ENCODE data around the gene SYNC. TPM values are rescaled to one million over a fixed set of nuclear protein-coding genes. Genes with fewer than 3 reads are reported as not detected.
"Not testable (repeated sequence)": the region's sequence is repeated elsewhere in the genome, so short reads cannot be mapped to it uniquely, and the experiment has no call there.

Gene SYNC
- total and polyA plus RNA-seq, 12 donors: 3.2 to 35.4 (median 6.8) TPM

DNA sequence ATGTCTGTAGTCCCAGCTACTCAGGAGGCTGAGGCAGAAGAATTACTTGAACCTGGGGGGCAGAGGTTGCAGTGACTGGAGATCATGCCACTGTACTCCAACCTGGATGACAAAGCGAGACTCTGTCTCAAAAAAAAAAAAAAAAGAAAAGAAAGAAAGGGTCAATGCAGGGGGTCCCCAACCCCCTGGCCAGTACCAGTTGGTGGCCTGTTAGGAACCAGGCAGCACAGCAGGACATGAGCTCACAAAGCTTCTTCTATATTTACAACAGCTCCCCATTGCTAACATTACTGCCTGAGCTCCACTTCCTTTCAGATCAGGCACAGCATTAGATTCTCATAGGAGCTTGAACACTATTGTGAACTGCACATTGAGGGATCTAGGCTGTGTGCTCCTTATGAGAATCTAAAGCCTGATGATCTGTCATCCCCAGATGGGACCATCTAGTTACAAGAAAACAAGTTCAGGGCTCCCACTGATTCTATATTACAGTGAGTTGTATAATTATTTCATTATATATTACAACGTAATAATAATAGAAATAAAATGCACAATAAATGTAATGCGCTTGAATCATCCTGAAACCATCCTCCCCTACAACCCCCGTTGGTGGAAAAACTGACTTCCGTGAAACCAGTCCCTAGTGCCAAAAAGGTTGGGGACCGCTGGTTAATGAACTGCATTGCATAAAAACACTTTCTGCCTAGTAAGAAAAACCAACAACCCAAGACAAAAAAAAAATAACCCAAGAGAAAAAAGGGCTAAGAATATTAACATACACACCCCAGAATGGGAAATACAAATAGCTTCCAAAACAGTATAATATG lies 55.0 kb downstream of the SYNC start:
- H3K9me3 ChIP-seq (replicated peaks in 1 of 3): no peaks in the 10 kb centered on the region
- H3K36me3 ChIP-seq (replicated peaks in 1 of 2): peaks cover 0 to 4% of the 10 kb centered on the region in 2 donors
- peaks cover 15 to 36% of the 10 kb centered on the region in 2 donors for H3K4me1 ChIP-seq (replicated peaks in 1 of 2)
- TF ChIP-seq POLR2A (IDR thresholded peaks at IDR 0.05): no peak
- TF ChIP-seq, protein P1, sequence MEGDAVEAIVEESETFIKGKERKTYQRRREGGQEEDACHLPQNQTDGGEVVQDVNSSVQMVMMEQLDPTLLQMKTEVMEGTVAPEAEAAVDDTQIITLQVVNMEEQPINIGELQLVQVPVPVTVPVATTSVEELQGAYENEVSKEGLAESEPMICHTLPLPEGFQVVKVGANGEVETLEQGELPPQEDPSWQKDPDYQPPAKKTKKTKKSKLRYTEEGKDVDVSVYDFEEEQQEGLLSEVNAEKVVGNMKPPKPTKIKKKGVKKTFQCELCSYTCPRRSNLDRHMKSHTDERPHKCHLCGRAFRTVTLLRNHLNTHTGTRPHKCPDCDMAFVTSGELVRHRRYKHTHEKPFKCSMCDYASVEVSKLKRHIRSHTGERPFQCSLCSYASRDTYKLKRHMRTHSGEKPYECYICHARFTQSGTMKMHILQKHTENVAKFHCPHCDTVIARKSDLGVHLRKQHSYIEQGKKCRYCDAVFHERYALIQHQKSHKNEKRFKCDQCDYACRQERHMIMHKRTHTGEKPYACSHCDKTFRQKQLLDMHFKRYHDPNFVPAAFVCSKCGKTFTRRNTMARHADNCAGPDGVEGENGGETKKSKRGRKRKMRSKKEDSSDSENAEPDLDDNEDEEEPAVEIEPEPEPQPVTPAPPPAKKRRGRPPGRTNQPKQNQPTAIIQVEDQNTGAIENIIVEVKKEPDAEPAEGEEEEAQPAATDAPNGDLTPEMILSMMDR (IDR thresholded peaks at IDR 0.05): no peak
- intact Hi-C loops (cut with DNase I): no loop called here
- WGBS, 4 donors: 82 to 93% (median 89%) methylated on average over 6 of the region's 6 CpGs
- no peak overlapping the region for H3K27ac ChIP-seq
- DNase-seq: no peak
- H3K27me3 ChIP-seq: no peaks in the 10 kb centered on the region
- H3K4me3 ChIP-seq: no peak overlapping the region

DNA sequence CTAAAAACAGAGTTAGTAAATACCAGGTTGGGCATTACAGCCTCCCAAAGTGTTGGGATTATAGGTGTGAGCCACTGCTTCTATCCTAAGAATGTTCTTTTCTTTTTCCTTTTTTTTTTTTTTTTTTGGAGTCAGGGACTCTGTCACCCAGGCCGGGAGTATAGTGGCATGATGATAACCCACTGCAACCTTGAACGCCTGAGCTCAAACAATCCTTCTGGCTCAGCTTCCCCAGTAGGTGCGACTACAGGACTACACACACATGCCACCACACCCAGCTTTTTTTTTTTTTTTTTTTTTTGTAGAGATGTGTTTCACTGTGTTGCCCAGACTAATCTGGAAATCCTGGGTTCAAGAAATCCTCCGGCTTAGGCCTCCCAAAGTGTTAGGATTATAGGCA lies 58.1 kb downstream of the SYNC start:
- Histone ChIP-seq H3K27ac (no peak overlapping the region), H3K9me3 (replicated peaks in 1 of 3) (no peaks in the 10 kb centered on the region), H3K4me1 (replicated peaks in 1 of 2) (peaks cover 8 to 23% of the 10 kb centered on the region in 2 donors), H3K36me3 (replicated peaks in 1 of 2) (no peaks in the 10 kb centered on the region), H3K27me3 (no peaks in the 10 kb centered on the region), H3K4me3 (no peak overlapping the region)
- intact Hi-C loops (cut with DNase I): no loop called here
- TF ChIP-seq, protein P1 (IDR thresholded peaks at IDR 0.05): no peak
- TF ChIP-seq POLR2A (IDR thresholded peaks at IDR 0.05): no peak
- DNase-seq: peak in 1 of 7 donors; percentile 41
- WGBS, 4 donors: 41 to 74% (median 63%) methylated on average over 4 of the region's 4 CpGs

DNA sequence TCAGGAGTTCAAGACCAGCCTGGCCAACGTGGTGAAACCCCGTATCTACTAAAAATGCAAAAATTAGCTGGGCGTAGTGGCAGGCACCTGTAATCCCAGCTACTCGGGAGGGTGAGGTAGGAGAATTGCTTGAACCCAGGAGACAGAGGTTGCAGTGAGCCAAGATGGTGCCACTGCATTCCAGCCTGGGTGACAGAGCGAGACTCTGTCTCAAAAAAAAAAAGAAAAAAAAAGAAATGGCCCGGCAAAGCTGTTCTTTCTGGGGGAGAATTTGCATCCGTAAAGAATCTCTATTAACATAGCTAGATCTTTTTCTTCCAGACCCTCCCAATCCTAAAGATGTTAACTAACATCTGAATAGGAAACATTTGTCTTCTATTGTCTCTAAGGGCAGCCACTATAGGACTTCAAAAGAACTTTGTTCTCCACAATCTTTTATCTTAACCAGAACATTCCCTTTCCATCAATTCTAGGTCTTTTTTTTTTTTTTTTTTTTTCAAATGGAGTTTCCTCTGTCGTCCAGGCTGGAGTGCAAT lies 60.2 kb downstream of the SYNC start:
- DNase-seq; intact Hi-C loops (cut with DNase I); H3K27me3 ChIP-seq; H3K4me1 ChIP-seq (replicated peaks in 1 of 2); H3K9me3 ChIP-seq (replicated peaks in 1 of 3); H3K27ac ChIP-seq; H3K4me3 ChIP-seq; H3K36me3 ChIP-seq (replicated peaks in 1 of 2): not testable (repeated sequence)
- 75 to 84% (median 81%) methylated on average over 7 to 8 of the region's 8 CpGs for WGBS, 4 donors

DNA sequence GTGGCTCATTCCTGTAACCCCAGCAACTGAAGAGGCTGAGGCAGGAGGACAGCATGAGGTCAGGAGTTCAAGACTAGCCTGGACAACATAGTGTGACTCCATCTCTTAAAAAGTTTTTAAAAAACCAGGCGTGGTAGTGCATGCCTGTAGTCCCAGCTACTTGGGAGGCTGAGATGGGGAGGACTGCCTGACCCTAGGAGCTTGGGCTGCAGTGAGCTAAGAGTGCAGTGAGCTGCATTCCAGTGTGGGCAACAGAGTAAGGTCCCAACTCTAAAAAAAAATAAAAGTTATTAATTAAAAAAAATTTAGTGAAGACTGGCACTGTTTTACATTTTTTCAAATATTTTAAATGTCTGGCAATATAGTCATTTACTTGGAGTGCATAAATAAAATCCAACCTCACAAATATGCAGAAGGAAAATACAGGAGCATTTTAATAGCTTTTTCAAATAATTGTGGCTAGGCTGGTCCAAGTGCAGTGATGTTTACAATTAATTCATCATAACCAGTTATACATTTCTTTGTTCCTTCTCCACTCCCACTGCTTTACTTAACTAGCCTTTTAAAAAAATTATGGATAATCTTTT lies 63.0 kb downstream of the SYNC start:
- Histone ChIP-seq H3K9me3 (replicated peaks in 1 of 3) (no peaks in the 10 kb centered on the region), H3K4me3 (no peak overlapping the region), H3K27ac (no peak overlapping the region), H3K4me1 (replicated peaks in 1 of 2) (peaks cover 0 to 7% of the 10 kb centered on the region in 2 donors), H3K36me3 (replicated peaks in 1 of 2) (no peaks in the 10 kb centered on the region), H3K27me3 (no peaks in the 10 kb centered on the region)
- TF ChIP-seq POLR2A (IDR thresholded peaks at IDR 0.05): no peak
- TF ChIP-seq, protein P1 (IDR thresholded peaks at IDR 0.05): no peak
- 88 to 100% (median 95%) methylated on average over 1 of the region's 1 CpG for WGBS, 4 donors
- intact Hi-C loops (cut with DNase I): no loop called here
- no peak for DNase-seq

All from adrenal gland (tissue), 12 donors.